HG03159 (cell line): ENCODE results near the gene GALNT10.
A peak's percentile ranks its signal among the peaks of the same experiment; 100 is the strongest.
"Not testable (repeated sequence)": the region's sequence is repeated elsewhere in the genome, so short reads cannot be mapped to it uniquely, and the experiment has no call there.

Experiments used
- ATAC-seq: cut with Tn5 transposase; IDR thresholded peaks from one replicate; pipeline ENCODE4 v1.9.1; 2021; ENCODE audit warnings: mild to moderate bottlenecking, moderate library complexity; ENCODE audit not compliant: unreplicated experiment

GALNT10 gene

GRCh38 chr5:154346427-154346826, 155.9 kb downstream of the GALNT10 start:
- ATAC-seq: no peak

GRCh38 chr5:154349626-154350264, 159.2 kb downstream of the GALNT10 start:
- ATAC-seq: no peak

GRCh38 chr5:154351141-154351540, 160.6 kb downstream of the GALNT10 start:
- ATAC-seq: no peak

- ATAC-seq: peak; percentile 77
Observed at GRCh38 chr5:154351566-154351965, 161.0 kb downstream of the GALNT10 start.

GRCh38 chr5:154352960-154353548, 162.5 kb downstream of the GALNT10 start:
- no peak for ATAC-seq

- ATAC-seq: no peak
Observed at GRCh38 chr5:154355129-154355611, 164.6 kb downstream of the GALNT10 start.

- ATAC-seq: no peak
Observed at GRCh38 chr5:154356020-154356655, 165.6 kb downstream of the GALNT10 start.

- no peak for ATAC-seq
Observed at GRCh38 chr5:154356958-154357357, 166.4 kb downstream of the GALNT10 start.

- no peak for ATAC-seq
Observed at GRCh38 chr5:154358516-154359220, 168.1 kb downstream of the GALNT10 start.

GRCh38 chr5:154359221-154359573, 168.7 kb downstream of the GALNT10 start:
- ATAC-seq: no peak

GRCh38 chr5:154360241-154360640, 169.7 kb downstream of the GALNT10 start:
- ATAC-seq: not testable (repeated sequence)

GRCh38 chr5:154363411-154363810, 172.9 kb downstream of the GALNT10 start:
- ATAC-seq: no peak

- no peak for ATAC-seq
Observed at GRCh38 chr5:154364771-154365170, 174.2 kb downstream of the GALNT10 start.

- no peak for ATAC-seq
Observed at GRCh38 chr5:154365823-154366222, 175.3 kb downstream of the GALNT10 start.

- no peak for ATAC-seq
Observed at GRCh38 chr5:154366353-154366752, 175.8 kb downstream of the GALNT10 start.

GRCh38 chr5:154367101-154367500, 176.6 kb downstream of the GALNT10 start:
- peak; percentile 65 for ATAC-seq

- ATAC-seq: no peak
Observed at GRCh38 chr5:154368041-154368800, 177.7 kb downstream of the GALNT10 start.

GRCh38 chr5:154369682-154370081, 179.1 kb downstream of the GALNT10 start:
- no peak for ATAC-seq

GRCh38 chr5:154370119-154370518, 179.6 kb downstream of the GALNT10 start:
- ATAC-seq: no peak

- no peak for ATAC-seq
Observed at GRCh38 chr5:154370813-154371212, 180.3 kb downstream of the GALNT10 start.

GRCh38 chr5:154371687-154372086, 181.2 kb downstream of the GALNT10 start:
- no peak for ATAC-seq
